Mammary epithelial cell (primary cell): ENCODE measurements around the gene IER3.

Experiments used
- EZH2 ChIP-seq: IDR thresholded peaks from 2 replicates; pipeline ENCODE4 v1.6.1; 2012; ENCODE audit warnings: low read length, inconsistent platforms, borderline replicate concordance
- TF ChIP-seq, protein P1 (sequence below), 2 donors: IDR thresholded peaks in 1 of 2; conservative IDR thresholded peaks in 1 of 2; 2 replicates each; pipeline ENCODE4 v1.5.1; 2011 to 2012; ENCODE audit warnings: inconsistent platforms in 2 of 2, low read length in 2 of 2, mild to moderate bottlenecking in 2 of 2, control low read depth in 1 of 2, low read depth in 1 of 2; ENCODE audit not compliant: insufficient read depth in 1 of 2; ENCODE audit errors: extremely low read depth in 1 of 2

DNA sequence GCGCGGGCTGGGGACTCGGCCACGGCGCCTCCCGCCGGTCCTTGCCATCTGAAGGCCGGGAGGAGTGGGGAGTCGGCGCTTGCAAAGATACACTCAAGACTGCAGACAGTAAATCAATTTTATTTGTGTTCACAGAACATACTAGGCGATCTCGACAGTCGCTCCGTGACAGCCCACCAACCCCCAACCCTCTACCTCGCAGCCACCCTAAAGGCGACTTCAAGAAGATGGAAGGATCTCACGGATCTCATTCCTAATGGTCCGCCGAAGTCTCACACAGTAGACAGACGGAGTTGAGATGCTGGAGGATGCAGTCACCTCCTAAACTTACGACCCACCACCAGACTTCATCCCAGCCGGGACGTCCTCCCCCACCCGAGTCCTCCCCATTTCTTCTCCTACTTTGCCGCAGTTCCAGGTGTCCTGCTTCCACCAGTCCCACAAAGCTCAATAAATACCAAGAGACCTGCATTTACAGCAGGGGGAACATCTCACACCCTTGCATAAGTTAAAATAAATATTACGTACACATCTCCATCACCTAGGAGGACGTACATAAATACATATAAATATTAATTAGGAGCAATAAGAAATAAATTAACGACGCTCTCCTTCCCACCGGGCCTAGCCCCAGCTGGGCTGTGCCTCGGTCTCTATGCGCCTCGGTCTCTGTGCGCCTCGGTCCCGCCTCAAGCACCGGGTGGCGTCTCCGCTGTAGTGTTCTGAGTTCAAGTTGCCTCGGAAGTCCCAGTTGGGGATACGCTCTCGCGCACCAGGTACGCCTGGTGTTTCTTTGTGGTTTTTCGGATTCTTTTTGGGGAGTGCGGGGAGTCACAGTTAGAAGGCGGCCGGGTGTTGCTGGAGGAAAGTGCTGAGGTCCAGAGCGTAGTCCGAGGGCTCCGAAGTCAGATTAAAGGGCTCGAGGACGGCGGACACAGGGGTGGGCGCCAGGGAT, 971 bp downstream of the IER3 start:
- TF ChIP-seq, protein P1, sequence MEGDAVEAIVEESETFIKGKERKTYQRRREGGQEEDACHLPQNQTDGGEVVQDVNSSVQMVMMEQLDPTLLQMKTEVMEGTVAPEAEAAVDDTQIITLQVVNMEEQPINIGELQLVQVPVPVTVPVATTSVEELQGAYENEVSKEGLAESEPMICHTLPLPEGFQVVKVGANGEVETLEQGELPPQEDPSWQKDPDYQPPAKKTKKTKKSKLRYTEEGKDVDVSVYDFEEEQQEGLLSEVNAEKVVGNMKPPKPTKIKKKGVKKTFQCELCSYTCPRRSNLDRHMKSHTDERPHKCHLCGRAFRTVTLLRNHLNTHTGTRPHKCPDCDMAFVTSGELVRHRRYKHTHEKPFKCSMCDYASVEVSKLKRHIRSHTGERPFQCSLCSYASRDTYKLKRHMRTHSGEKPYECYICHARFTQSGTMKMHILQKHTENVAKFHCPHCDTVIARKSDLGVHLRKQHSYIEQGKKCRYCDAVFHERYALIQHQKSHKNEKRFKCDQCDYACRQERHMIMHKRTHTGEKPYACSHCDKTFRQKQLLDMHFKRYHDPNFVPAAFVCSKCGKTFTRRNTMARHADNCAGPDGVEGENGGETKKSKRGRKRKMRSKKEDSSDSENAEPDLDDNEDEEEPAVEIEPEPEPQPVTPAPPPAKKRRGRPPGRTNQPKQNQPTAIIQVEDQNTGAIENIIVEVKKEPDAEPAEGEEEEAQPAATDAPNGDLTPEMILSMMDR (conservative IDR thresholded peaks at IDR 0.05 in 1 of 2, IDR thresholded peaks at IDR 0.05 in 1 of 2; ENCODE audit: extremely low read depth in 1 of 2, insufficient read depth in 1 of 2, low read depth in 1 of 2, low read length in 2 of 2): no peak
- TF ChIP-seq EZH2: no peak
